ENCODE data around the gene TEDC1. TPM values are rescaled to one million over a fixed set of nuclear protein-coding genes. Genes with fewer than 3 reads are reported as not detected.

TEDC1 gene
- total RNA-seq, 1 experiment from 2014 or later = 30.3 TPM

DNA sequence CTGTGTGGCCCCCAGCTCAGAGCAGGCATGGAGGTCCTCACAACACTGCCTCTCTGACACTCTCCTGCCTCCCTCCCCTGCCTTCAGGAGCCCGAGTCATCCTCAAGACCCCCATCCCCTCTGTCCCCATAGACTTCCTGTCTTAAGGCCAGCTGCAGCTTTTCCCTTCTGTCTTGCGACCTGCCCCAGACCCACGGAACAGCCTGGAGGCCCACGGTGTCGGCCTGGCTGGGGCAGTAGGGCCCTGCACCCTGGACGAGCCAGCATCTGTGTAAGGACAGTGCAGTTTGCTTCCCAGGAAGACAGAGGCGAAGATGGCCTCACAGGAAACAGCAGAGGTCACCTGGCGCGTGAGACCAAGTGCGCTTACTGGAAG is 9.7 kb downstream of the TEDC1 start:
- Histone ChIP-seq H3K27me3 (replicated peaks; ENCODE audit: control insufficient read depth, insufficient read depth, low read length) (no peaks in the 10 kb centered on the region), H3K36me3 (ENCODE audit: control insufficient read depth, insufficient read depth, low read length) (no peaks in the 10 kb centered on the region), H3K4me1 (no peaks in the 10 kb centered on the region), H3K9me3 (no peaks in the 10 kb centered on the region), H3K4me3 (ENCODE audit: low read depth, low read length) (no peak overlapping the region)
- DNase-seq = no peak
- peaks cover 34% of the 10 kb centered on the region for H3K36me3 Mint-ChIP-seq (ENCODE audit: insufficient read depth, unreplicated experiment)
- intact Hi-C loops (cut with micrococcal nuclease; ENCODE audit: unreplicated experiment) = no loop called here
- no TSS peak for BruUV-seq (replicated peaks)
- POLR2A ChIA-PET = no interaction called here
- CTCF ChIA-PET = no interaction called here
- H3K9me3 Mint-ChIP-seq (ENCODE audit: unreplicated experiment) = no peaks in the 10 kb centered on the region
- H3K27me3 Mint-ChIP-seq (ENCODE audit: insufficient read depth, unreplicated experiment) = peaks cover 2% of the 10 kb centered on the region
- no peak overlapping the region for H3K27ac Mint-ChIP-seq (ENCODE audit: unreplicated experiment)
- TF ChIP-seq, protein P1, sequence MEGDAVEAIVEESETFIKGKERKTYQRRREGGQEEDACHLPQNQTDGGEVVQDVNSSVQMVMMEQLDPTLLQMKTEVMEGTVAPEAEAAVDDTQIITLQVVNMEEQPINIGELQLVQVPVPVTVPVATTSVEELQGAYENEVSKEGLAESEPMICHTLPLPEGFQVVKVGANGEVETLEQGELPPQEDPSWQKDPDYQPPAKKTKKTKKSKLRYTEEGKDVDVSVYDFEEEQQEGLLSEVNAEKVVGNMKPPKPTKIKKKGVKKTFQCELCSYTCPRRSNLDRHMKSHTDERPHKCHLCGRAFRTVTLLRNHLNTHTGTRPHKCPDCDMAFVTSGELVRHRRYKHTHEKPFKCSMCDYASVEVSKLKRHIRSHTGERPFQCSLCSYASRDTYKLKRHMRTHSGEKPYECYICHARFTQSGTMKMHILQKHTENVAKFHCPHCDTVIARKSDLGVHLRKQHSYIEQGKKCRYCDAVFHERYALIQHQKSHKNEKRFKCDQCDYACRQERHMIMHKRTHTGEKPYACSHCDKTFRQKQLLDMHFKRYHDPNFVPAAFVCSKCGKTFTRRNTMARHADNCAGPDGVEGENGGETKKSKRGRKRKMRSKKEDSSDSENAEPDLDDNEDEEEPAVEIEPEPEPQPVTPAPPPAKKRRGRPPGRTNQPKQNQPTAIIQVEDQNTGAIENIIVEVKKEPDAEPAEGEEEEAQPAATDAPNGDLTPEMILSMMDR (IDR thresholded peaks at IDR 0.05; ENCODE audit: insufficient read depth in 1 of 2, low read depth in 1 of 2, low read length in 1 of 2, severe bottlenecking in 1 of 2, unreplicated experiment in 1 of 2) = no peak
- H3K4me3 Mint-ChIP-seq (ENCODE audit: unreplicated experiment) = no peak overlapping the region
- no peaks in the 10 kb centered on the region for H3K4me1 Mint-ChIP-seq (ENCODE audit: low read depth, unreplicated experiment)

DNA sequence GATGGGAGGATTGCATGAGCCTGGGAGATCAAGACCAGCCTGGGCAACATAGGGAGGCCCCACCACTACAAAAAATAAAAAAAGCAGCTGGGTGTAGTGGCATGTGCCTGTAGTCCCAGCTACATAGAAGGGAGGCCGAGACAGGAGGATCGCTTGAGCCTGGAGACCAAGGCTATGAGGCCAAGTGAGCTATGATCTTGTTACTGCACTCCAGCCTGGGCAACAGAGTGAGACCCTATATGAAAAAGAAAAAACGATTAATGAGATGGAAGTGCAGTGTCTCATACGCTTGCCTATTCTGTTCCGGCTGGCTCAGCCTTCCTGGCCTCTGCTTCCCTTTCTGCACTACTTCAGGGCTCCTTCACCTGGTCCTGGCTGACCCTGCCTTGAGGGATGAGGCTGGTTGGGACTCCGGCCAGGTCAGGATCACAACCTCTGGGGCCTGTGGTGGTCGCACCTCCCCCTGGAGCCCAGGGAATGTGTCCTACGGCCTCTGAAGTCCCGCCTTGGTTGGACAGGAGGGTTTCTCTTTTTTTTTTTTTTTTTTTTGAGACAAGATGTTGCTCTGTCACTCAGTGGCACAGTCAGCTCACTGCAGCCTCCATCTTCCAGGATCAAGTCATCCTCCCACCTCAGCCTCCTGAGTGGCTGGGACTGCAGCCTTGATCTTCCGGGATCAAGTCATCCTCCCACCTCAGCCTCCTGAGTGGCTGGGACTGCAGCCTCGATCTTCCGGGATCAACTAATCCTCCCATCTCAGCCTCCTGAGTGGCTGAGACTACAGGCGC is 10.7 kb downstream of the TEDC1 start:
- no peak overlapping the region for H3K27ac Mint-ChIP-seq (ENCODE audit: unreplicated experiment)
- TF ChIP-seq, protein P1 (IDR thresholded peaks at IDR 0.05; ENCODE audit: insufficient read depth in 1 of 2, low read depth in 1 of 2, low read length in 1 of 2, severe bottlenecking in 1 of 2, unreplicated experiment in 1 of 2) = no peak
- ChIA-PET POLR2A (no interaction called here), CTCF (no interaction called here)
- no peaks in the 10 kb centered on the region for H3K4me1 Mint-ChIP-seq (ENCODE audit: low read depth, unreplicated experiment)
- Histone ChIP-seq H3K36me3 (ENCODE audit: control insufficient read depth, insufficient read depth, low read length) (no peaks in the 10 kb centered on the region), H3K9me3 (no peaks in the 10 kb centered on the region), H3K27me3 (replicated peaks; ENCODE audit: control insufficient read depth, insufficient read depth, low read length) (no peaks in the 10 kb centered on the region), H3K4me1 (no peaks in the 10 kb centered on the region), H3K4me3 (ENCODE audit: low read depth, low read length) (no peak overlapping the region)
- H3K36me3 Mint-ChIP-seq (ENCODE audit: insufficient read depth, unreplicated experiment) = peaks cover 34% of the 10 kb centered on the region
- DNase-seq = no peak
- no peak overlapping the region for H3K4me3 Mint-ChIP-seq (ENCODE audit: unreplicated experiment)
- peaks cover 2% of the 10 kb centered on the region for H3K27me3 Mint-ChIP-seq (ENCODE audit: insufficient read depth, unreplicated experiment)
- BruUV-seq (replicated peaks) = no TSS peak
- intact Hi-C loops (cut with micrococcal nuclease; ENCODE audit: unreplicated experiment) = no loop called here
- H3K9me3 Mint-ChIP-seq (ENCODE audit: unreplicated experiment) = no peaks in the 10 kb centered on the region

DNA sequence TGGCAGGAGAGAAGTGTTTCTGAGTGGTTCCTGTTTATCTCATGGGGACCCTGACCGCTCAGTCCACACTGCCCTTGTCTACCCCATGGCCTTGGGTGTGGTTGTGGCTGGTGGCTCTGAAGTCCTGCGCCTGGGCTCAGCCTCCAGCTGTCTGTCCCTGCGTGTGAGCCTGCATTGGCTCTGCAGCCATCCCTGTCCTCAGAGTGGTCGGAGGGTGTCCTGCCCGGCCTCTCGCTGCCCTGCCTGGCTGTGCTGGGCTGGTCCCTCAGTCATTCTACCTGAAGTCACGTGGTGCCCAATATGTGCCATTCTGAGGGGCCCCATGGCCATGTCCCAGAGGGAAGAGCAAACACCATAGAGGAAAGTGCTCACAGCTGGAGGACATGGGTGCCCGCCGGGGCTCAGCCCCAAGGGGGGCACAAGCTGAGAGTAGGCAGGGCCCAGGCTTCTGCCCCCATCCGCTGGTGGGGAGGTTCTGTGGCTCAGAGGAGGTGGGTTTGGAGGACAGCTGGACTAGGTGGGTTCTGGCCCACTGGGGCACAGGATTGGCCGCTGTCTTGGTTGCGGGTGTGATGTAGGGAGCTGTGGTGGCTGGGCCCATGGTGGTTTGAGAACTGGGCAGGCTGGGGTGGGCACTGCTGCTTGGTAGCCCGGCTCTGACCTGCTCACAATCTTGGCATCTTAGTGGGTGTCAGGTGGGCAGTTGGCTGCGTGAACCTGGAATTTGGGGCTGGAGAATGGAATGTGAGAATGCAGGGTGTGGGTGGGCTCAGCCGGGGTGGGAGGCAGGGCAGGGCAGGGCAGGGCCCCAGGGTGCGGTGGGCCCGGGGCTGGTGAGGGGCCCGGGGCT is 11.6 kb downstream of the TEDC1 start:
- H3K27me3 ChIP-seq (replicated peaks; ENCODE audit: control insufficient read depth, insufficient read depth, low read length) = no peaks in the 10 kb centered on the region
- peaks cover 2% of the 10 kb centered on the region for H3K4me1 Mint-ChIP-seq (ENCODE audit: low read depth, unreplicated experiment)
- no peaks in the 10 kb centered on the region for H3K9me3 ChIP-seq
- H3K4me3 Mint-ChIP-seq (ENCODE audit: unreplicated experiment) = no peak overlapping the region
- no peak overlapping the region for H3K4me3 ChIP-seq (ENCODE audit: low read depth, low read length)
- peaks cover 5% of the 10 kb centered on the region for H3K27me3 Mint-ChIP-seq (ENCODE audit: insufficient read depth, unreplicated experiment)
- POLR2A ChIA-PET = no interaction called here
- intact Hi-C loops (cut with micrococcal nuclease; ENCODE audit: unreplicated experiment) = no loop called here
- TF ChIP-seq, protein P1 (IDR thresholded peaks at IDR 0.05; ENCODE audit: insufficient read depth in 1 of 2, low read depth in 1 of 2, low read length in 1 of 2, severe bottlenecking in 1 of 2, unreplicated experiment in 1 of 2) = no peak
- CTCF ChIA-PET = no interaction called here
- no TSS peak for BruUV-seq (replicated peaks)
- peaks cover 30% of the 10 kb centered on the region for H3K36me3 Mint-ChIP-seq (ENCODE audit: insufficient read depth, unreplicated experiment)
- no peaks in the 10 kb centered on the region for H3K36me3 ChIP-seq (ENCODE audit: control insufficient read depth, insufficient read depth, low read length)
- H3K4me1 ChIP-seq = no peaks in the 10 kb centered on the region
- no peaks in the 10 kb centered on the region for H3K9me3 Mint-ChIP-seq (ENCODE audit: unreplicated experiment)
- DNase-seq = no peak
- H3K27ac Mint-ChIP-seq (ENCODE audit: unreplicated experiment) = peak overlapping the region; percentile 17

All from Caco-2 (cell line).